ENCODE measurements around the gene KLHL8.
"Not testable (repeated sequence)": the region's sequence is repeated elsewhere in the genome, so short reads cannot be mapped to it uniquely, and the experiment has no call there.

Gene KLHL8

GRCh38 chr4:87219632-87220093 is 755 bp downstream of the KLHL8 start:
- H3K36me3 Mint-ChIP-seq (ENCODE audit: insufficient read depth), result peaks cover 8% of the 10 kb centered on the region
- ATAC-seq (replicated peaks), result peak; percentile 28
- H3K4me3 Mint-ChIP-seq, result peak overlapping the region; percentile 90 to 91
- DNase-seq, result peak in 2 of 3 experiments; percentile 27 to 32
- H3K4me1 Mint-ChIP-seq (ENCODE audit: low read depth in 2 of 2), result peaks cover 9 to 11% of the 10 kb centered on the region in 2 donors
- H3K9me3 Mint-ChIP-seq, result no peaks in the 10 kb centered on the region
- H3K27me3 Mint-ChIP-seq, result no peaks in the 10 kb centered on the region
- peak overlapping the region; percentile 93 to 94 for H3K27ac Mint-ChIP-seq

- H3K9me3 Mint-ChIP-seq, result not testable (repeated sequence)
Observed at GRCh38 chr4:87217235-87217763, 3.1 kb downstream of the KLHL8 start.

GRCh38 chr4:87216469-87216868 is 3.9 kb downstream of the KLHL8 start:
- no peak for ATAC-seq (replicated peaks)
- H3K9me3 Mint-ChIP-seq, result no peaks in the 10 kb centered on the region
- peaks cover 8% of the 10 kb centered on the region for H3K36me3 Mint-ChIP-seq (ENCODE audit: insufficient read depth)
- no peak for DNase-seq
- H3K27ac Mint-ChIP-seq, result no peak overlapping the region
- peaks cover 9 to 11% of the 10 kb centered on the region in 2 donors for H3K4me1 Mint-ChIP-seq (ENCODE audit: low read depth in 2 of 2)
- no peak overlapping the region for H3K4me3 Mint-ChIP-seq
- H3K27me3 Mint-ChIP-seq, result no peaks in the 10 kb centered on the region

More at GRCh38 chr4:87217235-87217763, 3.1 kb downstream of the KLHL8 start:
- H3K27ac Mint-ChIP-seq; H3K4me3 Mint-ChIP-seq; H3K36me3 Mint-ChIP-seq (ENCODE audit: insufficient read depth); DNase-seq; H3K27me3 Mint-ChIP-seq; ATAC-seq (replicated peaks): not testable (repeated sequence)
- peaks cover 9 to 11% of the 10 kb centered on the region in 2 donors for H3K4me1 Mint-ChIP-seq (ENCODE audit: low read depth in 2 of 2)

GRCh38 chr4:87213421-87214075 is 6.9 kb downstream of the KLHL8 start:
- Mint-ChIP-seq H3K4me3 (no peak overlapping the region), H3K9me3 (no peaks in the 10 kb centered on the region), H3K4me1 (ENCODE audit: low read depth in 2 of 2) (peaks cover 2 to 7% of the 10 kb centered on the region in 2 donors), H3K27me3 (no peaks in the 10 kb centered on the region), H3K27ac (no peak overlapping the region), H3K36me3 (ENCODE audit: insufficient read depth) (peaks cover 5% of the 10 kb centered on the region)
- no peak for ATAC-seq (replicated peaks)
- DNase-seq, result no peak

GRCh38 chr4:87211249-87211952 is 9.0 kb downstream of the KLHL8 start:
- no peaks in the 10 kb centered on the region for H3K27me3 Mint-ChIP-seq
- H3K4me3 Mint-ChIP-seq, result no peak overlapping the region
- DNase-seq, result no peak
- no peaks in the 10 kb centered on the region for H3K9me3 Mint-ChIP-seq
- H3K36me3 Mint-ChIP-seq (ENCODE audit: insufficient read depth), result peaks cover 5% of the 10 kb centered on the region
- H3K4me1 Mint-ChIP-seq (ENCODE audit: low read depth in 2 of 2), result peaks cover 3 to 5% of the 10 kb centered on the region in 2 donors
- ATAC-seq (replicated peaks), result no peak
- no peak overlapping the region for H3K27ac Mint-ChIP-seq

GRCh38 chr4:87209696-87210095 is 10.7 kb downstream of the KLHL8 start:
- DNase-seq (no peak), ATAC-seq (replicated peaks) (peak; percentile 36)
- no peak overlapping the region for H3K4me3 Mint-ChIP-seq
- no peaks in the 10 kb centered on the region for H3K9me3 Mint-ChIP-seq
- H3K27me3 Mint-ChIP-seq, result no peaks in the 10 kb centered on the region
- H3K27ac Mint-ChIP-seq, result peak overlapping the region in 1 of 2 donors; percentile 12
- peaks cover under 1% of the 10 kb centered on the region for H3K36me3 Mint-ChIP-seq (ENCODE audit: insufficient read depth)
- peaks cover 3 to 5% of the 10 kb centered on the region in 2 donors for H3K4me1 Mint-ChIP-seq (ENCODE audit: low read depth in 2 of 2)

GRCh38 chr4:87209182-87209581 is 11.2 kb downstream of the KLHL8 start:
- peaks cover 3 to 9% of the 10 kb centered on the region in 2 donors for H3K4me1 Mint-ChIP-seq (ENCODE audit: low read depth in 2 of 2)
- no peaks in the 10 kb centered on the region for H3K36me3 Mint-ChIP-seq (ENCODE audit: insufficient read depth)
- DNase-seq (no peak), ATAC-seq (replicated peaks) (no peak)
- H3K27ac Mint-ChIP-seq, result no peak overlapping the region
- H3K27me3 Mint-ChIP-seq, result no peaks in the 10 kb centered on the region
- H3K9me3 Mint-ChIP-seq, result no peaks in the 10 kb centered on the region
- H3K4me3 Mint-ChIP-seq, result no peak overlapping the region

- Mint-ChIP-seq H3K9me3 (no peaks in the 10 kb centered on the region), H3K36me3 (ENCODE audit: insufficient read depth) (no peaks in the 10 kb centered on the region), H3K27ac (no peak overlapping the region), H3K4me3 (no peak overlapping the region), H3K4me1 (ENCODE audit: low read depth in 2 of 2) (peaks cover 5 to 7% of the 10 kb centered on the region in 2 donors), H3K27me3 (no peaks in the 10 kb centered on the region)
- no peak for ATAC-seq (replicated peaks)
- DNase-seq, result no peak
Observed at GRCh38 chr4:87204559-87204958, 15.9 kb downstream of the KLHL8 start.

GRCh38 chr4:87196927-87197326 is 23.5 kb downstream of the KLHL8 start:
- H3K27me3 Mint-ChIP-seq, result no peaks in the 10 kb centered on the region
- H3K4me3 Mint-ChIP-seq, result no peak overlapping the region
- no peaks in the 10 kb centered on the region for H3K9me3 Mint-ChIP-seq
- H3K36me3 Mint-ChIP-seq (ENCODE audit: insufficient read depth), result no peaks in the 10 kb centered on the region
- DNase-seq (no peak), ATAC-seq (replicated peaks) (no peak)
- no peak overlapping the region for H3K27ac Mint-ChIP-seq
- peaks cover 4 to 18% of the 10 kb centered on the region in 2 donors for H3K4me1 Mint-ChIP-seq (ENCODE audit: low read depth in 2 of 2)

GRCh38 chr4:87196146-87196545 is 24.3 kb downstream of the KLHL8 start:
- H3K9me3 Mint-ChIP-seq, result no peaks in the 10 kb centered on the region
- H3K4me1 Mint-ChIP-seq (ENCODE audit: low read depth in 2 of 2), result peaks cover 2 to 18% of the 10 kb centered on the region in 2 donors
- DNase-seq (no peak), ATAC-seq (replicated peaks) (no peak)
- no peaks in the 10 kb centered on the region for H3K27me3 Mint-ChIP-seq
- no peaks in the 10 kb centered on the region for H3K36me3 Mint-ChIP-seq (ENCODE audit: insufficient read depth)
- no peak overlapping the region for H3K4me3 Mint-ChIP-seq
- H3K27ac Mint-ChIP-seq, result no peak overlapping the region

GRCh38 chr4:87193958-87194675 is 26.3 kb downstream of the KLHL8 start:
- Mint-ChIP-seq H3K27ac (no peak overlapping the region), H3K36me3 (ENCODE audit: insufficient read depth) (no peaks in the 10 kb centered on the region), H3K9me3 (no peaks in the 10 kb centered on the region), H3K4me1 (ENCODE audit: low read depth in 2 of 2) (peaks cover 0 to 13% of the 10 kb centered on the region in 2 donors), H3K27me3 (no peaks in the 10 kb centered on the region), H3K4me3 (no peak overlapping the region)
- DNase-seq (no peak), ATAC-seq (replicated peaks) (no peak)

GRCh38 chr4:87192145-87192919 is 28.1 kb downstream of the KLHL8 start:
- no peak overlapping the region for H3K4me3 Mint-ChIP-seq
- DNase-seq (no peak), ATAC-seq (replicated peaks) (no peak)
- peaks cover 0 to 4% of the 10 kb centered on the region in 2 donors for H3K4me1 Mint-ChIP-seq (ENCODE audit: low read depth in 2 of 2)
- no peaks in the 10 kb centered on the region for H3K9me3 Mint-ChIP-seq
- H3K27ac Mint-ChIP-seq, result no peak overlapping the region
- H3K27me3 Mint-ChIP-seq, result no peaks in the 10 kb centered on the region
- no peaks in the 10 kb centered on the region for H3K36me3 Mint-ChIP-seq (ENCODE audit: insufficient read depth)

GRCh38 chr4:87188932-87189331 is 31.5 kb downstream of the KLHL8 start:
- Mint-ChIP-seq H3K9me3 (no peaks in the 10 kb centered on the region), H3K27ac (no peak overlapping the region), H3K4me3 (no peak overlapping the region), H3K36me3 (ENCODE audit: insufficient read depth) (no peaks in the 10 kb centered on the region), H3K4me1 (ENCODE audit: low read depth in 2 of 2) (no peaks in the 10 kb centered on the region), H3K27me3 (no peaks in the 10 kb centered on the region)
- no peak for DNase-seq
- ATAC-seq (replicated peaks), result no peak
